GM19438 (cell line): ENCODE data around the gene ADAM17.
"Not testable (repeated sequence)": the region's sequence is repeated elsewhere in the genome, so short reads cannot be mapped to it uniquely, and the experiment has no call there.

Source experiments
- ATAC-seq: cut with Tn5 transposase; IDR thresholded peaks from one replicate; pipeline ENCODE4 v1.9.1; 2021; ENCODE audit warnings: low read depth; ENCODE audit not compliant: unreplicated experiment

Gene ADAM17

GRCh38 chr2:9570182-9571060 is 14.8 kb upstream of the ADAM17 start:
- no peak for ATAC-seq

- ATAC-seq: no peak
Observed at GRCh38 chr2:9565436-9566153, 10.0 kb upstream of the ADAM17 start.

- no peak for ATAC-seq
Observed at GRCh38 chr2:9560628-9561027, 5.0 kb upstream of the ADAM17 start.

GRCh38 chr2:9558948-9559381 is 3.3 kb upstream of the ADAM17 start:
- ATAC-seq: no peak

- ATAC-seq: peak; percentile 7
Observed at GRCh38 chr2:9556121-9556743, 602 bp upstream of the ADAM17 start.

- no peak for ATAC-seq
Observed at GRCh38 chr2:9554921-9555296, 721 bp downstream of the ADAM17 start.

- no peak for ATAC-seq
Observed at GRCh38 chr2:9552219-9553178, 3.1 kb downstream of the ADAM17 start.

- ATAC-seq: not testable (repeated sequence)
Observed at GRCh38 chr2:9550859-9551391, 4.7 kb downstream of the ADAM17 start.

GRCh38 chr2:9549420-9549819 is 6.2 kb downstream of the ADAM17 start:
- no peak for ATAC-seq

GRCh38 chr2:9548506-9548905 is 7.1 kb downstream of the ADAM17 start:
- ATAC-seq: peak; percentile 37

- ATAC-seq: no peak
Observed at GRCh38 chr2:9547262-9547991, 8.2 kb downstream of the ADAM17 start.

- no peak for ATAC-seq
Observed at GRCh38 chr2:9545502-9545901, 10.1 kb downstream of the ADAM17 start.

- no peak for ATAC-seq
Observed at GRCh38 chr2:9543557-9543956, 12.1 kb downstream of the ADAM17 start.

GRCh38 chr2:9539531-9539930 is 16.1 kb downstream of the ADAM17 start:
- ATAC-seq: no peak

- no peak for ATAC-seq
Observed at GRCh38 chr2:9538000-9538507, 17.6 kb downstream of the ADAM17 start.

- no peak for ATAC-seq
Observed at GRCh38 chr2:9536504-9536903, 19.1 kb downstream of the ADAM17 start.

- ATAC-seq: no peak
Observed at GRCh38 chr2:9535177-9535576, 20.5 kb downstream of the ADAM17 start.

GRCh38 chr2:9533663-9534062 is 22.0 kb downstream of the ADAM17 start:
- no peak for ATAC-seq

- no peak for ATAC-seq
Observed at GRCh38 chr2:9532421-9532820, 23.2 kb downstream of the ADAM17 start.
